MM.1S (cell line): ENCODE results near the gene DSCAML1.

Experiments
- DNase-seq: peaks from one replicate; pipeline ENCODE4 v3.0.0-alpha.2; 2015
- H2AFZ ChIP-seq: fragments of 300-600 bp; sonication (generic); 2 replicates; pipeline ENCODE4 v1.6.0; 2016; ENCODE audit warnings: antibody characterized with exemption, low read length
- H3F3A ChIP-seq: fragments of 300-600 bp; sonication (generic); 2 replicates; pipeline ENCODE4 v1.6.1; 2016; ENCODE audit warnings: mild to moderate bottlenecking, antibody characterized with exemption, low read length, moderate library complexity, mixed read lengths; ENCODE audit not compliant: insufficient read depth
- H3K27ac ChIP-seq: fragments of 300-600 bp; sonication (generic); 2 replicates; pipeline ENCODE4 v1.5.1; 2016; ENCODE audit warnings: mild to moderate bottlenecking, low read length
- H3K27me3 ChIP-seq: fragments of 300-600 bp; sonication (generic); replicated peaks from 2 replicates; pipeline ENCODE4 v1.6.0; 2016; ENCODE audit warnings: low read length; ENCODE audit not compliant: insufficient read depth
- H3K36me3 ChIP-seq: fragments of 300-600 bp; sonication (generic); replicated peaks from 2 replicates; pipeline ENCODE4 v1.6.1; 2016; ENCODE audit warnings: mild to moderate bottlenecking, low read length, mixed read lengths; ENCODE audit not compliant: insufficient read depth
- H3K4me1 ChIP-seq: fragments of 300-600 bp; sonication (generic); 2 replicates; pipeline ENCODE4 v1.6.1; 2016; ENCODE audit warnings: low read length, mixed read lengths
- H3K4me2 ChIP-seq: fragments of 300-600 bp; sonication (generic); 2 replicates; pipeline ENCODE4 v1.6.0; 2016; ENCODE audit warnings: low read depth, low read length
- H3K4me3 ChIP-seq: fragments of 300-600 bp; sonication (generic); 2 replicates; pipeline ENCODE4 v1.5.1; 2016; ENCODE audit warnings: low read length, mixed read lengths
- H3K79me2 ChIP-seq: fragments of 300-600 bp; sonication (generic); 2 replicates; pipeline ENCODE4 v1.6.1; 2016; ENCODE audit warnings: mixed run types, low read length, mixed read lengths
- H3K9ac ChIP-seq: fragments of 300-600 bp; sonication (generic); 2 replicates; pipeline ENCODE4 v1.6.1; 2016; ENCODE audit warnings: low read length, mixed read lengths
- H3K9me2 ChIP-seq: fragments of 300-600 bp; sonication (generic); replicated peaks from 2 replicates; pipeline ENCODE4 v1.6.1; 2016; ENCODE audit warnings: mild to moderate bottlenecking, low read length, mixed read lengths; ENCODE audit not compliant: insufficient read depth
- H3K9me3 ChIP-seq: fragments of 300-600 bp; sonication (generic); replicated peaks from 2 replicates; pipeline ENCODE4 v1.6.1; 2016; ENCODE audit warnings: mild to moderate bottlenecking, low read length, mixed read lengths; ENCODE audit not compliant: insufficient read depth
- H4K20me1 ChIP-seq: fragments of 300-600 bp; sonication (generic); 2 replicates; pipeline ENCODE4 v1.6.1; 2016; ENCODE audit warnings: mild to moderate bottlenecking, low read length, moderate library complexity, mixed read lengths; ENCODE audit not compliant: insufficient read depth
- CTCF ChIP-seq: fragments of 300-600 bp; sonication (generic); IDR thresholded peaks from 2 replicates; pipeline ENCODE4 v1.5.1; 2016; ENCODE audit warnings: antibody characterized with exemption, low read length, mixed read lengths
- EZH2 ChIP-seq: fragments of 300-600 bp; sonication (generic); optimal IDR thresholded peaks from 2 replicates; pipeline ENCODE3; 2017; ENCODE audit warnings: low read depth, mild to moderate bottlenecking, antibody characterized with exemption, low read length, mixed read lengths
- EZH2phosphoT487 ChIP-seq: fragments of 300-600 bp; sonication (generic); IDR thresholded peaks from 2 replicates; pipeline ENCODE4 v1.6.1; 2018; ENCODE audit warnings: antibody characterized with exemption, low read length

DSCAML1 gene

DNA sequence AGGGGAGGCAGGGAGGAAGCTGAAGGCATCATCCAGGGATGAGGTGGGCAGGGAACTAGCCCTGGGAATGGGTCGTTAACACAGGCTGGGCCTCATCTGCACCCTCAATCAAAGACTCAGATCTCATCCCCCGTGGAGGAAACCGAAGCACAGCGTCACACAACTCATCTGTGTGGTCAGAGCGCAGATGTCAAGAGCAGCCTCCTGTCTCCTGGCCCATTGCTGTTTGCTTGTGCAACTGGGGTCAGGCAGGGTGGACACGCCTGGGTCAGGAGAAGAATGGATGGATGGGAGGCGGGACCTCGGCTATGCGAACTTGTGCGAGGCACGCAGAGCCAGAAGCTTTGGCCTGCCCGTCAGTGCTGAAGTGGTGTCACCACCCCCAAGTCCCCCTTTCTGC, 251.3 kb downstream of the DSCAML1 start:
- H3K4me3 ChIP-seq, result no peak overlapping the region
- no peak overlapping the region for H3K9ac ChIP-seq
- H3K9me2 ChIP-seq, result no peaks in the 10 kb centered on the region
- no peaks in the 10 kb centered on the region for H3K4me1 ChIP-seq
- no peaks in the 10 kb centered on the region for H3F3A ChIP-seq
- H3K36me3 ChIP-seq, result no peaks in the 10 kb centered on the region
- TF ChIP-seq EZH2, result no peak
- no peak for TF ChIP-seq EZH2phosphoT487
- no peak for TF ChIP-seq CTCF
- H3K27me3 ChIP-seq, result peaks cover 90% of the 10 kb centered on the region
- H3K4me2 ChIP-seq, result no peak overlapping the region
- H3K79me2 ChIP-seq, result no peaks in the 10 kb centered on the region
- H2AFZ ChIP-seq, result no peak overlapping the region
- DNase-seq, result no peak
- no peaks in the 10 kb centered on the region for H3K9me3 ChIP-seq
- H3K27ac ChIP-seq, result no peak overlapping the region
- no peaks in the 10 kb centered on the region for H4K20me1 ChIP-seq

GRCh38 chr11:117544130-117544800, 252.8 kb downstream of the DSCAML1 start:
- H3K9me2 ChIP-seq, result no peaks in the 10 kb centered on the region
- no peak for DNase-seq
- peaks cover 77% of the 10 kb centered on the region for H3K27me3 ChIP-seq
- H3K79me2 ChIP-seq, result no peaks in the 10 kb centered on the region
- no peak overlapping the region for H3K9ac ChIP-seq
- H4K20me1 ChIP-seq, result no peaks in the 10 kb centered on the region
- H3K4me3 ChIP-seq, result no peak overlapping the region
- H3K4me1 ChIP-seq, result no peaks in the 10 kb centered on the region
- no peaks in the 10 kb centered on the region for H3F3A ChIP-seq
- H3K36me3 ChIP-seq, result no peaks in the 10 kb centered on the region
- TF ChIP-seq EZH2 (no peak), EZH2phosphoT487 (no peak), CTCF (no peak)
- H2AFZ ChIP-seq, result no peak overlapping the region
- H3K27ac ChIP-seq, result no peak overlapping the region
- no peaks in the 10 kb centered on the region for H3K9me3 ChIP-seq
- H3K4me2 ChIP-seq, result no peak overlapping the region

DNA sequence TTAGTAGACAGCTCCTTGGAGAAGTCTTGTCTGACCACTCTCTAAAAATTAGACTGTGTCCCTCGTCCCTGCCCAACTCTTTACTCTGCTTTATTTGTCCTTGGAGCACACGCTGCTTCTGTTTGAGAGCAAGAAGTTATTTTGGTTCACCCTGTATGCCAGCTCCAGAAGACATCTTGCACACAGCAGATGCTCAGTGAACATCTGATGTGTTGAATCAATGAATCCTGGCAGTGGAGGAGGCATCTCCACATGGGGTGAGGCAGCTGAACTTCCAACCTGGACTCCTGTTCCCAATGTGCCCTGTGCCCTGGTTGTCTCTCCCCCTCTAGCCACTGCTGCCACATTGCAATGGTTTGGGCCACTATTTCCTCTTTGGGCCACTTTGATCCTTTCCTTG, 255.8 kb downstream of the DSCAML1 start:
- Histone ChIP-seq H3K36me3 (no peaks in the 10 kb centered on the region), H3K9me2 (no peaks in the 10 kb centered on the region), H3F3A (no peaks in the 10 kb centered on the region), H2AFZ (no peak overlapping the region), H4K20me1 (no peaks in the 10 kb centered on the region), H3K27me3 (peaks cover 76% of the 10 kb centered on the region), H3K27ac (no peak overlapping the region), H3K4me3 (no peak overlapping the region), H3K9me3 (no peaks in the 10 kb centered on the region), H3K4me2 (no peak overlapping the region), H3K79me2 (no peaks in the 10 kb centered on the region), H3K9ac (no peak overlapping the region), H3K4me1 (no peaks in the 10 kb centered on the region)
- no peak for DNase-seq
- no peak for TF ChIP-seq EZH2phosphoT487
- TF ChIP-seq CTCF, result no peak
- no peak for TF ChIP-seq EZH2
